Chondrocyte (in vitro differentiated cells): ENCODE results near the gene POU2AF3. TPM values are rescaled to one million over a fixed set of nuclear protein-coding genes. Genes with fewer than 3 reads are reported as not detected.

Source experiments
- DNase-seq: peaks from one replicate; pipeline ENCODE4 v3.0.0; 2021; ENCODE audit warnings: mixed read lengths, low spot score
- H3K27ac Mint-ChIP-seq: one replicate; pipeline ENCODE4 v1.8.0; 2021; ENCODE audit warnings: mild to moderate bottlenecking, moderate library complexity, mixed read lengths; ENCODE audit not compliant: unreplicated experiment
- H3K27me3 Mint-ChIP-seq: 2 replicates; pipeline ENCODE4 v1.8.0; 2021; ENCODE audit warnings: low read depth, mixed read lengths
- H3K36me3 Mint-ChIP-seq: 2 replicates; pipeline ENCODE4 v1.8.0; 2021; ENCODE audit warnings: low read depth, mixed read lengths
- H3K4me1 Mint-ChIP-seq: 2 replicates; pipeline ENCODE4 v1.8.0; 2021; ENCODE audit warnings: low read depth, mild to moderate bottlenecking, mixed read lengths
- H3K4me3 Mint-ChIP-seq: one replicate; pipeline ENCODE4 v1.8.0; 2021; ENCODE audit warnings: mild to moderate bottlenecking, moderate library complexity, mixed read lengths; ENCODE audit not compliant: unreplicated experiment
- H3K9me3 Mint-ChIP-seq: 2 replicates; pipeline ENCODE4 v1.8.0; 2021; ENCODE audit warnings: low read depth, mixed read lengths
- microRNA-seq: library from miRNA; unstranded; fragments of <30 nt; microRNA quantifications from one replicate; pipeline ENCODE4 v1.2.0, GENCODE V29; 2020; ENCODE audit warnings: borderline number of aligned reads
- total RNA-seq: library from RNA; stranded (reverse); gene quantifications from 3 replicates; pipeline ENCODE4 v1.2.1, GENCODE V29; 2021
- TF ChIP-seq, protein P1 (sequence below): fragments of 200-600 bp; sonication (generic); IDR thresholded peaks from 2 replicates; pipeline ENCODE4 v1.5.0; 2021; ENCODE audit warnings: antibody characterized with exemption, mild to moderate bottlenecking, moderate library complexity

Gene POU2AF3
- total RNA-seq, 1 donor from 2014 or later: not detected

DNA sequence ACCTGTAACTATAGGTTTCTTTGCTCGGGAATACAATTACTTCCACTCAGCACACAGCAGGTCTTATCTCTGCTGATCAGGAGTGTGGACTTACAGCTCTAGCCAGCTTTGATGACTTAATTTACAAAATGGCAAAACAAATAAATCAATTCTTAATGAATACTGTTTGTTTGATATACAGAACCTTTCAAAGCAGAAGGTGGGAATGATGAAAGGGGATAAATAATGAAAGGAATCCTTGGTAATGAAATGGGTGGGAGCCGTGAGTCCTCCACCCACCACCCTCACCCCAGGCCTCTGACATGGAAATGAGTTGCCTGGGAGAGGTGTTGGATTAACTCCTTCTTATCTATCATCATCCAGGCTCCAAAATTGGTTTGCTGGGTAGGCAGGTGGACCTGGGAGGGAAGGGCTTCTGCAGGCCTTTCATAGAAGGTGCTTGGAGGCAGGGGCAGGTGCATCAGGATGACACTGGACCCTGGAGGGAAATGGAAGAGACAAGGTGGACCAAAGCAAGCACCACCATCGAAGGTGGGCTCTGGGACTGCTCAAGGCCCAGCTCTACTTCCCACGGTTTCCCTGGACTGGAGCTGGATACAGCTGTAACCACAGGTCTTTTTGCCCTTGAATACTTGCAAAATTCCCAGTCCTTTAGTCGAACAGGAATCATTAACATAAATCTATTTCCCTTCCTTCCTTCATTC, 57.8 kb downstream of the POU2AF3 start:
- DNase-seq: no peak
- Mint-ChIP-seq H3K27ac (no peak overlapping the region), H3K4me3 (no peak overlapping the region), H3K4me1 (no peaks in the 10 kb centered on the region), H3K9me3 (no peaks in the 10 kb centered on the region), H3K36me3 (no peaks in the 10 kb centered on the region), H3K27me3 (peaks cover 7% of the 10 kb centered on the region)
- TF ChIP-seq, protein P1, sequence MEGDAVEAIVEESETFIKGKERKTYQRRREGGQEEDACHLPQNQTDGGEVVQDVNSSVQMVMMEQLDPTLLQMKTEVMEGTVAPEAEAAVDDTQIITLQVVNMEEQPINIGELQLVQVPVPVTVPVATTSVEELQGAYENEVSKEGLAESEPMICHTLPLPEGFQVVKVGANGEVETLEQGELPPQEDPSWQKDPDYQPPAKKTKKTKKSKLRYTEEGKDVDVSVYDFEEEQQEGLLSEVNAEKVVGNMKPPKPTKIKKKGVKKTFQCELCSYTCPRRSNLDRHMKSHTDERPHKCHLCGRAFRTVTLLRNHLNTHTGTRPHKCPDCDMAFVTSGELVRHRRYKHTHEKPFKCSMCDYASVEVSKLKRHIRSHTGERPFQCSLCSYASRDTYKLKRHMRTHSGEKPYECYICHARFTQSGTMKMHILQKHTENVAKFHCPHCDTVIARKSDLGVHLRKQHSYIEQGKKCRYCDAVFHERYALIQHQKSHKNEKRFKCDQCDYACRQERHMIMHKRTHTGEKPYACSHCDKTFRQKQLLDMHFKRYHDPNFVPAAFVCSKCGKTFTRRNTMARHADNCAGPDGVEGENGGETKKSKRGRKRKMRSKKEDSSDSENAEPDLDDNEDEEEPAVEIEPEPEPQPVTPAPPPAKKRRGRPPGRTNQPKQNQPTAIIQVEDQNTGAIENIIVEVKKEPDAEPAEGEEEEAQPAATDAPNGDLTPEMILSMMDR: no peak

DNA sequence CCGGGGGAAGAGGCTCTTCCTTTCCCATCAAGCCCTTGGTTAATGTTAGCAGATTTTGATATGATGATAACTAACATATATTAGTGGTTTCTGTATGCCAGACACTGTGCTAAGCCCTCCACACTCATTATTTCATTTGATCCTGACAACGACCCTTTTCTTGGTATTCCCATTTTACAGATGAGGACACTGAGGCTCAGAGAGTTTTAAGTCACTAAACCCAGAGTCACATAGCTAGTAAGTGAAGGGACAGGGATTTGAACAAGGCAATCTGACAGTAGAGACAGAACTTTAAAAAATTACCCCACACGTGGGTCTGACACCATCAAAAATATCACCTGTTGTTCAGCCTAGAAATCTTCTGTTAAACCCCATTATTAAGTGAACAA, 58.3 kb downstream of the POU2AF3 start:
- no peak overlapping the region for H3K4me3 Mint-ChIP-seq
- TF ChIP-seq, protein P1: no peak
- H3K9me3 Mint-ChIP-seq: no peaks in the 10 kb centered on the region
- H3K27ac Mint-ChIP-seq: no peak overlapping the region
- H3K27me3 Mint-ChIP-seq: peaks cover 3% of the 10 kb centered on the region
- DNase-seq: no peak
- H3K36me3 Mint-ChIP-seq: no peaks in the 10 kb centered on the region
- no peaks in the 10 kb centered on the region for H3K4me1 Mint-ChIP-seq

DNA sequence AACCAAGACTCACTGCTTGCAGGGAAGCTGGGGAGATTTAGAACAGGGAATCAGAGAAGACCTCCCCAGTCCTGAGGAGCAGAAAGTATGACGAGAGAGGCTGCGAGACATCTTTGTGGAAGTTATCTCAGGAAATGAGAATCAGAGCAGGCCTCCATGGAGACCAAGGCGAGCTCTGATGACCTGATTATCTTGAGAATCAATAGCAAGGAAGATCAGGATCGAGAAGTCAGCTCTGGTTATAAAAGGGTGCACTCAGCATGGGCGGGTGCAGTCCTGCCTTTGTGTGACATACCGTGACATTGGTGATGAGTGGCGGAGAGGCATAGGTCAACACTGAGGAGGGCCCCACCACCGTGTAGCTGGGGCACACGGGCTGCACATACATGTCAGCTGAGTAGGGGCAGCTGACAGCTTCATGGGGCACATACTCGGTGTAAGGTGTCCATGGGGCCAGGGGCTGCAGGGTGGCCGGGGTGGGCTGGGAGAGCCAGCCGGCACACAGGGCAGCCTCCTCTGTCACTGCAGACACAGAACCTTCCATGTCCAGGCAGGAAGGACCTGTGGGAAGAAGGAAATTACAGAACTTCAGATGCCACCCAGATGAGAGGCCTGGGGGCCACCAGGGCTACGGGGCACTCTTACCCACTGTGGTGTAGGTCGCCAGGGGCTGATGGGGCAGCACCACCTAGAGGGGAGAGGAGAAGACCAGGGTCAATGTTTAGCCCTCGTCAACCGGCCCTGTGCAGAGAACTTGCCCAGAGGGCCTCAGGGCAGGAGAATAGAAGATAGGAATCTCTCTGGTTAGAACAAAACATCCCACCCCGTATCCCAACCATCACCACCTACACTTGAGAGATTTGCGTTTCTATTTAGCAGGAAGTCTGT, 59.0 kb downstream of the POU2AF3 start:
- H3K9me3 Mint-ChIP-seq: no peaks in the 10 kb centered on the region
- H3K4me3 Mint-ChIP-seq: no peak overlapping the region
- H3K27me3 Mint-ChIP-seq: peaks cover 4% of the 10 kb centered on the region
- no peak for DNase-seq
- no peaks in the 10 kb centered on the region for H3K4me1 Mint-ChIP-seq
- TF ChIP-seq, protein P1: no peak
- no peaks in the 10 kb centered on the region for H3K36me3 Mint-ChIP-seq
- no peak overlapping the region for H3K27ac Mint-ChIP-seq

Small RNA genes within 50 kb of the gene (microRNA-seq; reads per million reads assigned to microRNA genes)
- not detected for gene MIR4491

Other genes with a start within 250 kb of the POU2AF3 start
- not detected in 3 replicates for gene POU2AF2, start 52.8 kb upstream of the POU2AF3 start, total RNA-seq
- not detected in 3 replicates for gene POU2AF1, start 80.7 kb downstream of the POU2AF3 start, total RNA-seq
- not detected in 3 replicates for gene BTG4, start 213.8 kb downstream of the POU2AF3 start, total RNA-seq
- gene HOATZ, start 216.2 kb downstream of the POU2AF3 start, total RNA-seq: not detected in 3 replicates
- 10.6 to 12.9 TPM (median 11.5 TPM) in 3 replicates for gene LAYN, start 242.2 kb downstream of the POU2AF3 start, total RNA-seq